Vagina (tissue), 2 donors: ENCODE results near the gene ZCCHC8. TPM values are rescaled to one million over a fixed set of nuclear protein-coding genes. Genes with fewer than 3 reads are reported as not detected.
A peak's percentile ranks its signal among the peaks of the same experiment; 100 is the strongest.
"Not testable (repeated sequence)": the region's sequence is repeated elsewhere in the genome, so short reads cannot be mapped to it uniquely, and the experiment has no call there.

Experiments
- DNase-seq, 2 donors: peaks; one replicate each; pipeline ENCODE4 v3.0.0-alpha.2; 2017; ENCODE audit errors: extremely low spot score in 2 of 2
- H3K27ac ChIP-seq: fragments of 200-600 bp; sonication (generic); one replicate; pipeline ENCODE4 v1.5.1; 2019
- H3K27me3 ChIP-seq: fragments of 200-600 bp; sonication (generic); one replicate; pipeline ENCODE4 v1.5.1; 2019
- H3K36me3 ChIP-seq, 2 donors: fragments of 200-600 bp; sonication (generic); one replicate each; pipeline ENCODE4 v1.5.1; 2017 to 2019
- H3K4me1 ChIP-seq: fragments of 200-600 bp; sonication (generic); one replicate; pipeline ENCODE4 v1.5.1; 2019
- H3K4me3 ChIP-seq, 2 donors: fragments of 200-600 bp; sonication (generic); 1 replicate in 1 of 2; 2 replicates in 1 of 2; pipeline ENCODE4 v1.5.1; 2016 to 2019
- H3K9me3 ChIP-seq: fragments of 200-600 bp; sonication (generic); one replicate; pipeline ENCODE4 v1.5.1; 2019
- CTCF ChIP-seq, 3 experiments: fragments of 450-650 bp in 2 of 3; fragments of 200-600 bp in 1 of 3; sonication (generic) in 1 of 3; IDR thresholded peaks; one replicate each; pipeline ENCODE4 v1.5.1; 2017 to 2019; ENCODE audit warnings: antibody characterized with exemption in 3 of 3, mild to moderate bottlenecking in 2 of 3, moderate library complexity in 2 of 3
- POLR2A ChIP-seq, 2 donors: fragments of 450-650 bp; IDR thresholded peaks; one replicate each; pipeline ENCODE4 v1.6.1; 2017; ENCODE audit warnings: antibody characterized with exemption in 2 of 2, mild to moderate bottlenecking in 2 of 2, moderate library complexity in 2 of 2
- POLR2AphosphoS5 ChIP-seq, 2 donors: sonication (generic); formaldehyde crosslinking; IDR thresholded peaks; one replicate each; pipeline ENCODE4 v1.9.0; 2017; ENCODE audit warnings: antibody characterized with exemption in 2 of 2, mild to moderate bottlenecking in 2 of 2, low read depth in 1 of 2; ENCODE audit not compliant: insufficient read depth in 1 of 2
- intact Hi-C: fragments of 100-400 bp; cut with DNase I; formaldehyde crosslinking; loops from one replicate; pipeline ENCODE4 v1.15.1; 2023
- total RNA-seq: library from RNA; depleted of rRNA; stranded (reverse); fragments of >200 nt; gene quantifications from one replicate; pipeline ENCODE4 v1.2.3, GENCODE V29; 2016

The ZCCHC8 gene
- total RNA-seq, 1 donor from 2014 or later, result 28.2 TPM

DNA sequence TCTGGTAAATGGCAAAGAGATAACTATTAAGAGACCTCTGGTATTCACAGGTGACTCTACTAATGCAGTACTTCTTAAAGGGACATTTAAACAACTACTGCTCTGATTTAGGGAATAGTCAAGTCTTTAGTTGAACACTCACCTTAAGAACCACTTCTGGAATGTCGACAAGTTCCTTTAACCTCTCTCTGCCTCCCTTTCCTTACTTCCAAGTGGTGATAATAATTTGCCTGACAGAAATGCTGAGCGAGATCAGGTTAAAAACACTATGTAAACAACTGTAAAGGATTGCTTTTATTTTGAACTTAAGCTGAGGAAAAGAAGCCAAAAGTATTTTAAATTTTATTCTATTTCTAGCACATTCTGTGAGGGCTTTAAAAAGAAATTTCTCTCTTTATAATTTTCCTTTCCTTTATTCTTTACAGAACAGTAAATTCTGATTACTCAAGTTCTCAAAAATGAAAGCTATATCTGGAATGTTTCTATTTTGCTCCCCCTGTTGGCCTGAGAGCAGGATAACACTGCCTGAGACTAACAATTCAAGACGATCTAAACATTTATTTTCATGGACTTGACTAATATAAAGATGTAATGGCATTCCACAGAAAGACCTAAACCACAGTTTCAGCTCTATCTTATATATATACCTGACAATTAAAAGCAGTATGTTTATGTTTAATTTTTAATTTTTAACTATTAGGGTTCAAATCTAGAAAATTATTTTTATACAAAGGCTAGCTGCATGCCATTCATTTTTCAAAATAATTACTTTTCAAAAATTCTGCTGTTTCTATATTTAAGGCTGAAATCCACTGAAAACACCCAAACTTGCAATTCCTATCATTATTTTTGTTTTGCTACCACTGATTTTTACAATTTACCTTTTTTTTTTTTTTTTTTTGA lies 29.2 kb downstream of the ZCCHC8 start:
- Histone ChIP-seq H3K36me3 (peaks cover 0 to 38% of the 10 kb centered on the region in 2 donors), H3K4me3 (no peak overlapping the region), H3K4me1 (peaks cover 9% of the 10 kb centered on the region), H3K27ac (peak overlapping the region; percentile 84), H3K9me3 (no peaks in the 10 kb centered on the region), H3K27me3 (no peaks in the 10 kb centered on the region)
- intact Hi-C loops, result no loop called here
- no peak for DNase-seq
- TF ChIP-seq POLR2AphosphoS5 (IDR thresholded peaks at IDR 0.05; ENCODE audit: insufficient read depth in 1 of 2, low read depth in 1 of 2), result peak in 1 of 2 donors; percentile 85
- no peak for TF ChIP-seq POLR2A (IDR thresholded peaks at IDR 0.05)
- peak; percentile 43 to 87 (median 74) for TF ChIP-seq CTCF (IDR thresholded peaks at IDR 0.05)

GRCh38 chr12:122470576-122470975 lies 30.2 kb downstream of the ZCCHC8 start:
- H3K4me3 ChIP-seq, H3K9me3 ChIP-seq, DNase-seq, H3K27me3 ChIP-seq, intact Hi-C loops, H3K4me1 ChIP-seq: not testable (repeated sequence)
- Histone ChIP-seq H3K27ac (peak overlapping the region; percentile 84), H3K36me3 (peaks cover 0 to 28% of the 10 kb centered on the region in 2 donors)

DNA sequence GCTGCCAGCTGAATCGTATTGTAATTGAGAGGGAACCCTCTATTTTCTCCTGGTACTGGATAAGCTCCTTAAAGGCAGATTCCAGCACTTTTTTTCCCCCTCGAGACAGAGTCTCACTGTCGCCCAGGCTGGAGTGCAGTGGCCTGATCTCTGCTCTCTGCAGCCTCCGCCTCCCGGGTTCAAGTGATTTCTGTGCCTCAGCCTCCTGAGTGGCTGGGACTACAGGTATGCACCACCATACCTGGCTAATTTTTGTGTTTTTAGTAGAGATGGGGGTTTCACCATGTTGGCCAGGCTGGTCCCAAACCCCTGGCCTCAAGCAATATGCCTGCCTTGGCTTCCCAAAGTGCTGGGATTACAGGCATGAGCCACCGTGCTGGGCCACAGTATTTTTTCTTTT lies 30.9 kb downstream of the ZCCHC8 start:
- intact Hi-C loops, result loop anchor here (5.0 kb wide), 1 partner anchor 68 kb away; no protein-coding TSS in a partner anchor
- DNase-seq, result not testable (repeated sequence)

GRCh38 chr12:122467983-122468382 lies 32.7 kb downstream of the ZCCHC8 start:
- H3K36me3 ChIP-seq, result peaks cover 0 to 8% of the 10 kb centered on the region in 2 donors
- H3K9me3 ChIP-seq, result no peaks in the 10 kb centered on the region
- intact Hi-C loops, result loop anchor here (5.0 kb wide), 1 partner anchor 66 kb away; no protein-coding TSS in a partner anchor
- TF ChIP-seq POLR2AphosphoS5 (IDR thresholded peaks at IDR 0.05; ENCODE audit: insufficient read depth in 1 of 2, low read depth in 1 of 2) (peak in 1 of 2 donors; percentile 65), CTCF (IDR thresholded peaks at IDR 0.05) (no peak)
- no peaks in the 10 kb centered on the region for H3K27me3 ChIP-seq
- H3K27ac ChIP-seq, result no peak overlapping the region
- H3K4me1 ChIP-seq, result peaks cover 15% of the 10 kb centered on the region
- no peak overlapping the region for H3K4me3 ChIP-seq
- DNase-seq, result no peak

More for the DNA sequence above, 30.9 kb downstream of the ZCCHC8 start:
- H3K27me3 ChIP-seq, H3K27ac ChIP-seq, H3K4me3 ChIP-seq, H3K4me1 ChIP-seq, H3K9me3 ChIP-seq: not testable (repeated sequence)
- peaks cover 0 to 25% of the 10 kb centered on the region in 2 donors for H3K36me3 ChIP-seq

DNA sequence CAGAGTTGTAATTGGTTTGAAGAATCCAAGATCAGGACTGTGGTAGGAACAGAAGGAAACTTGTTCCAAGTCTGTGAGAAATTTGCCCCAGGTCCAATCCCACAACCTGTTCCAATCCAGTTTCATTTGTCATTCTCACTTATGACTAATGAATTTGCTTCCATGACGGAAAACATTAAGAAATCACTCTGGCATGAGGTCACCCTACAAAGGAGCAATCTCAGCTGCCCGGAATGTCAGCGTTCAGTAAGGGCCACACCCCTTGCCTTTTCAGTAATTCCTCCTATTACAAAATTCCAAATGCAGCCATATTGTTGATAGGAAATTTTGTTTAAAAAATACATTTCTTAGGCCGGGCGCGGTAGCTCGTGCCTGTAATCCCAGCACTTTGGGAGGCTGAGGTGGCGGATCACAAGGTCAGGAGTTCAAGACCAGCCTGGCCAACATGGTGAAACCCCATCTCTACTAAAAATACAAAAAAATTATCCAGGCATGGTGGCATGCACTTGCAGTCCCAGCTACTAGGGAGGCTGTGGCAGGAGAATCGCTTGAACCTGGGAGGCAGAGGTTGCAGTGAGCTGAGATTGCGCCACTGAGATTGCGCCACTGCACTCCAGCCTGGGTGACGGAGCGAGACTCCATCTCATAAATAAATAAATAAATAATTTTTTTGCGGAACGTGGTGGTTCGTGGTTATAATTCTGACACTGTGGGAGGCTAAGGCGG lies 36.3 kb downstream of the ZCCHC8 start:
- TF ChIP-seq POLR2AphosphoS5 (IDR thresholded peaks at IDR 0.05; ENCODE audit: insufficient read depth in 1 of 2, low read depth in 1 of 2), result peak in 1 of 2 donors; percentile 91
- intact Hi-C loops, result loop anchor here (5.0 kb wide), 1 partner anchor 62 kb away; no protein-coding TSS in a partner anchor
- not testable (repeated sequence) for H3K4me3 ChIP-seq, H3K9me3 ChIP-seq, H3K27me3 ChIP-seq, H3K4me1 ChIP-seq, DNase-seq, H3K36me3 ChIP-seq
- H3K27ac ChIP-seq, result peak overlapping the region; percentile 61

GRCh38 chr12:122460641-122461040 lies 40.1 kb downstream of the ZCCHC8 start:
- no peak overlapping the region for H3K27ac ChIP-seq
- no peaks in the 10 kb centered on the region for H3K36me3 ChIP-seq
- H3K9me3 ChIP-seq, result no peaks in the 10 kb centered on the region
- no peak for DNase-seq
- intact Hi-C loops, result no loop called here
- H3K4me1 ChIP-seq, result peaks cover 5% of the 10 kb centered on the region
- no peaks in the 10 kb centered on the region for H3K27me3 ChIP-seq
- TF ChIP-seq POLR2A (IDR thresholded peaks at IDR 0.05) (no peak), CTCF (IDR thresholded peaks at IDR 0.05) (no peak), POLR2AphosphoS5 (IDR thresholded peaks at IDR 0.05; ENCODE audit: insufficient read depth in 1 of 2, low read depth in 1 of 2) (no peak)
- H3K4me3 ChIP-seq, result no peak overlapping the region
